HepG2 (cell line): ENCODE results near the gene ABHD10. TPM values are rescaled to one million over a fixed set of nuclear protein-coding genes. Genes with fewer than 3 reads are reported as not detected.

ENCODE experiments used
- AHR ChIP-seq: IDR thresholded peaks from 2 replicates; pipeline ENCODE4 v1.6.1; 2018; ENCODE audit warnings: missing genetic modification reagents, missing compliant biosample characterization
- CBX2 ChIP-seq, 2 experiments: fragments of 200-600 bp in 1 of 2; sonication (generic); formaldehyde crosslinking in 1 of 2; IDR thresholded peaks; 2 replicates each; pipeline versions ENCODE4 v1.7.0 to v1.8.1; 2018 to 2022; ENCODE audit warnings: low read depth in 2 of 2, low read length in 1 of 2, mild to moderate bottlenecking in 1 of 2, missing genetic modification reagents in 1 of 2
- EP300 ChIP-seq, 3 experiments: sonication (generic) in 1 of 3; formaldehyde crosslinking in 1 of 3; IDR thresholded peaks; 2 replicates each; pipeline versions ENCODE4 v1.5.1 to v1.6.1; 2011 to 2020; ENCODE audit warnings: low read depth in 2 of 3, low read length in 2 of 3, borderline replicate concordance in 1 of 3, improper control_type of control experiment in 1 of 3, mild to moderate bottlenecking in 1 of 3, missing genetic modification reagents in 1 of 3, moderate library complexity in 1 of 3
- HOXD1 ChIP-seq: sonication (generic); formaldehyde crosslinking; IDR thresholded peaks from 2 replicates; pipeline ENCODE4 v1.5.0; 2020; ENCODE audit warnings: missing genetic modification reagents
- JUN ChIP-seq: sonication (generic); formaldehyde crosslinking; IDR thresholded peaks from 2 replicates; pipeline ENCODE4 v1.4.0; 2020; ENCODE audit warnings: mild to moderate bottlenecking, missing genetic modification reagents
- KDM5B ChIP-seq: sonication (generic); formaldehyde crosslinking; IDR thresholded peaks from 2 replicates; pipeline ENCODE4 v1.4.0; 2020; ENCODE audit warnings: missing genetic modification reagents, mild to moderate bottlenecking, borderline replicate concordance
- MAFG ChIP-seq: sonication (generic); formaldehyde crosslinking; IDR thresholded peaks from 2 replicates; pipeline ENCODE4 v1.5.1; 2020; ENCODE audit warnings: mild to moderate bottlenecking, missing genetic modification reagents
- MYNN ChIP-seq: sonication (generic); formaldehyde crosslinking; IDR thresholded peaks from 2 replicates; pipeline ENCODE4 v1.4.0; 2020; ENCODE audit warnings: mild to moderate bottlenecking, low read depth, missing genetic modification reagents
- NFYC ChIP-seq: IDR thresholded peaks from 2 replicates; pipeline ENCODE4 v1.6.1; 2016; ENCODE audit warnings: missing genetic modification reagents, missing compliant biosample characterization
- PHF8 ChIP-seq: sonication (generic); formaldehyde crosslinking; IDR thresholded peaks from 2 replicates; pipeline ENCODE4 v1.5.0; 2020; ENCODE audit warnings: missing genetic modification reagents
- SRSF1 ChIP-seq: fragments of 200-400 bp; formaldehyde crosslinking; optimal IDR thresholded peaks from 2 replicates; pipeline ENCODE3; 2017; ENCODE audit warnings: mild to moderate bottlenecking, low read depth, low read length, moderate library complexity
- ZMYM3 ChIP-seq: sonication (generic); formaldehyde crosslinking; IDR thresholded peaks from 2 replicates; pipeline ENCODE4 v1.5.1; 2020; ENCODE audit warnings: mild to moderate bottlenecking, missing genetic modification reagents
- ZNF737 ChIP-seq: sonication (generic); formaldehyde crosslinking; IDR thresholded peaks from 2 replicates; pipeline ENCODE4 v1.5.0; 2020; ENCODE audit warnings: missing genetic modification reagents, mild to moderate bottlenecking, borderline replicate concordance
- ZNF746 ChIP-seq: sonication (generic); formaldehyde crosslinking; IDR thresholded peaks from 2 replicates; pipeline ENCODE4 v1.8.0; 2022; ENCODE audit warnings: mild to moderate bottlenecking, missing genetic modification reagents
- ZNF761 ChIP-seq: sonication (generic); formaldehyde crosslinking; conservative IDR thresholded peaks from 2 replicates; pipeline ENCODE4 v1.4.0; 2020; ENCODE audit warnings: mild to moderate bottlenecking, missing genetic modification reagents
- ZNF780A ChIP-seq: sonication (generic); formaldehyde crosslinking; IDR thresholded peaks from 2 replicates; pipeline ENCODE4 v1.8.0; 2022; ENCODE audit warnings: mild to moderate bottlenecking, missing genetic modification reagents, moderate library complexity
- ZNF792 ChIP-seq: IDR thresholded peaks from 2 replicates; pipeline ENCODE4 v1.6.1; 2016
- polyA plus RNA-seq, 8 experiments: library from polyadenylated mRNA; depleted of rRNA in 3 of 8; stranded (reverse) in 7 of 8; unstranded in 1 of 8; fragments of >200 nt; fragmentation: Illumina TruSeq in 4 of 8; extraction: Trizol in 4 of 8; gene quantifications; 2 replicates each; pipeline versions ENCODE4 v1.2.1 to v1.2.3, GENCODE V29; 2011 to 2016; ENCODE audit warnings: low read depth in 4 of 8, missing spikeins in 1 of 8, mixed read lengths in 1 of 8; ENCODE audit not compliant: insufficient read depth in 1 of 8
- total RNA-seq, 5 experiments: library from RNA; depleted of rRNA; stranded (reverse); fragments of >200 nt; fragmentation: Illumina TruSeq; extraction: Trizol; gene quantifications; 2 replicates each; pipeline ENCODE4 v1.2.3, GENCODE V29; 2016; ENCODE audit warnings: low read depth in 1 of 5
- TF ChIP-seq, protein P1 (sequence below): IDR thresholded peaks from 2 replicates; pipeline ENCODE4 v1.6.1; 2018; ENCODE audit warnings: missing genetic modification reagents, mild to moderate bottlenecking, missing compliant biosample characterization
- TF ChIP-seq, protein P2 (sequence below): sonication (generic); formaldehyde crosslinking; IDR thresholded peaks from 2 replicates; pipeline ENCODE4 v1.4.0; 2020; ENCODE audit warnings: mild to moderate bottlenecking, missing genetic modification reagents
- TF ChIP-seq, protein P3 (sequence below): sonication (generic); formaldehyde crosslinking; IDR thresholded peaks from 2 replicates; pipeline ENCODE4 v1.4.0; 2020; ENCODE audit warnings: missing genetic modification reagents, mild to moderate bottlenecking, borderline replicate concordance
- TF ChIP-seq, protein P4 (sequence below): sonication (generic); formaldehyde crosslinking; IDR thresholded peaks from 2 replicates; pipeline ENCODE4 v1.4.0; 2020; ENCODE audit warnings: mild to moderate bottlenecking, missing genetic modification reagents, borderline replicate concordance

The ABHD10 gene
- total and polyA plus RNA-seq, 2 of the 13 experiments (the other 11 are each of a cell fraction or from before 2014, with no cell fraction given): 22.8 to 50.2 TPM

DNA sequence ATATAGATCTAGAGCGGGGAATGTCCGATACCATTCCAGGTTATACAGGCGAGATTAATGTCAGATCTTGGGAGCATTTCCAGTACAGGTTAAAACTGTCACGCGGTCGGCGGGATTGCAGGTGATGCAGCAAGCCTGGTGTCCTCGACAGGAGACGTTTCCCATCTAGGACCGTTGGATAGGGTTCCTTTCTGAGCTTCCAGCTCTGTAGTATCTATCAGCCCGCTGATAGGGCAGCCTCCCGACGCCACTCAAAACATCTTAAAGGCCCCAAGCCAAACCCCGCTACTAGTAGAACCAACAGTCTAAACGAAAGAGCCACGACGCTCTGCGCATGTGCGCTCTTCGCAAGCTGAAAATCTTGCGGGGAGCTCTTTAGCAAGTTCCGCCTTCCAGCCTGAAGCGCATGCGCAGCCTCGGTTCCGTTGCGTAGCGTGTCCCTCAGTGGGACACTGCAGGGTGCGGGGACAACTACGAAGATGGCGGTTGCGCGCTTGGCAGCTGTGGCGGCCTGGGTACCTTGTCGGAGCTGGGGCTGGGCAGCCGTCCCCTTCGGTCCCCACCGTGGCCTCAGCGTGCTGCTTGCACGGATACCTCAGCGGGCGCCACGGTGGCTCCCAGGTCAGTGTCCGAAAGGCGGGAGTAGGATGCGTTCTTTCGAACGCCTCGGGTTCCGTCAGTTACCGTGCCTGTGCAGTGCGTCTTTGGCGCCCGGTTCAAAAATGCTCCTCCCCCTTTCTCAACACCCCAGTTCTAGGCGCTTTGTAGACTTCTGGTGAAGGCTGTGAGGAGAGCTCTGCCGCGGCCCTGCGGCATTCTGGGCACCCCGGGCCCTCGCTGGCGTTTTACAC, at the start of gene ABHD10 (continued):
- TF ChIP-seq, protein P1, sequence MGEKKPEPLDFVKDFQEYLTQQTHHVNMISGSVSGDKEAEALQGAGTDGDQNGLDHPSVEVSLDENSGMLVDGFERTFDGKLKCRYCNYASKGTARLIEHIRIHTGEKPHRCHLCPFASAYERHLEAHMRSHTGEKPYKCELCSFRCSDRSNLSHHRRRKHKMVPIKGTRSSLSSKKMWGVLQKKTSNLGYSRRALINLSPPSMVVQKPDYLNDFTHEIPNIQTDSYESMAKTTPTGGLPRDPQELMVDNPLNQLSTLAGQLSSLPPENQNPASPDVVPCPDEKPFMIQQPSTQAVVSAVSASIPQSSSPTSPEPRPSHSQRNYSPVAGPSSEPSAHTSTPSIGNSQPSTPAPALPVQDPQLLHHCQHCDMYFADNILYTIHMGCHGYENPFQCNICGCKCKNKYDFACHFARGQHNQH (CRISPR knock-in tag): peak; percentile 74
- TF ChIP-seq ZNF737 (no peak), KDM5B (peak; percentile 86; the same call in 1 of the 2 replicates), ZNF761 (peak; percentile 60; the same call in 1 of the 2 replicates), ZMYM3 (peak; percentile 29; the same call in 1 of the 2 replicates), ZNF746 (CRISPR knock-in tag) (peak; percentile 60; the same call in 1 of the 2 replicates), ZNF780A (CRISPR knock-in tag) (0 out of 2 replicates have a peak, but pooled peaks have one; percentile 46), CBX2 (IDR thresholded peaks at IDR 0.05; ENCODE audit: low read depth, low read length) (no peak), CBX2 (CRISPR knock-in tag; IDR thresholded peaks at IDR 0.05; ENCODE audit: low read depth) (no peak), NFYC (CRISPR knock-in tag) (no peak; the same call in 1 of the 2 replicates), MYNN (CRISPR knock-in tag) (peak; percentile 73; the same call in 1 of the 2 replicates), ZNF792 (CRISPR knock-in tag) (peak; percentile 62; the same call in 1 of the 2 replicates), EP300 (IDR thresholded peaks at IDR 0.05; ENCODE audit: low read depth in 2 of 2, low read length in 2 of 2) (no peak; a peak in 1 of 4 replicates), EP300 (CRISPR knock-in tag; IDR thresholded peaks at IDR 0.05; ENCODE audit: borderline replicate concordance) (no peak; the same call in 1 of the 2 replicates), AHR (CRISPR knock-in tag) (0 out of 2 replicates have a peak, but pooled peaks have one; percentile 60), SRSF1 (peak; percentile 91), MAFG (CRISPR knock-in tag) (no peak), HOXD1 (CRISPR knock-in tag) (0 out of 2 replicates have a peak, but pooled peaks have one; percentile 32), JUN (no peak), PHF8 (peak; percentile 96)
- TF ChIP-seq, protein P2, sequence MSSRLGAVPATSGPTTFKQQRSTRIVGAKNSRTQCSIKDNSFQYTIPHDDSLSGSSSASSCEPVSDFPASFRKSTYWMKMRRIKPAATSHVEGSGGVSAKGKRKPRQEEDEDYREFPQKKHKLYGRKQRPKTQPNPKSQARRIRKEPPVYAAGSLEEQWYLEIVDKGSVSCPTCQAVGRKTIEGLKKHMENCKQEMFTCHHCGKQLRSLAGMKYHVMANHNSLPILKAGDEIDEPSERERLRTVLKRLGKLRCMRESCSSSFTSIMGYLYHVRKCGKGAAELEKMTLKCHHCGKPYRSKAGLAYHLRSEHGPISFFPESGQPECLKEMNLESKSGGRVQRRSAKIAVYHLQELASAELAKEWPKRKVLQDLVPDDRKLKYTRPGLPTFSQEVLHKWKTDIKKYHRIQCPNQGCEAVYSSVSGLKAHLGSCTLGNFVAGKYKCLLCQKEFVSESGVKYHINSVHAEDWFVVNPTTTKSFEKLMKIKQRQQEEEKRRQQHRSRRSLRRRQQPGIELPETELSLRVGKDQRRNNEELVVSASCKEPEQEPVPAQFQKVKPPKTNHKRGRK (CRISPR knock-in tag): peak; percentile 66; the same call in 1 of the 2 replicates
- TF ChIP-seq, protein P3, sequence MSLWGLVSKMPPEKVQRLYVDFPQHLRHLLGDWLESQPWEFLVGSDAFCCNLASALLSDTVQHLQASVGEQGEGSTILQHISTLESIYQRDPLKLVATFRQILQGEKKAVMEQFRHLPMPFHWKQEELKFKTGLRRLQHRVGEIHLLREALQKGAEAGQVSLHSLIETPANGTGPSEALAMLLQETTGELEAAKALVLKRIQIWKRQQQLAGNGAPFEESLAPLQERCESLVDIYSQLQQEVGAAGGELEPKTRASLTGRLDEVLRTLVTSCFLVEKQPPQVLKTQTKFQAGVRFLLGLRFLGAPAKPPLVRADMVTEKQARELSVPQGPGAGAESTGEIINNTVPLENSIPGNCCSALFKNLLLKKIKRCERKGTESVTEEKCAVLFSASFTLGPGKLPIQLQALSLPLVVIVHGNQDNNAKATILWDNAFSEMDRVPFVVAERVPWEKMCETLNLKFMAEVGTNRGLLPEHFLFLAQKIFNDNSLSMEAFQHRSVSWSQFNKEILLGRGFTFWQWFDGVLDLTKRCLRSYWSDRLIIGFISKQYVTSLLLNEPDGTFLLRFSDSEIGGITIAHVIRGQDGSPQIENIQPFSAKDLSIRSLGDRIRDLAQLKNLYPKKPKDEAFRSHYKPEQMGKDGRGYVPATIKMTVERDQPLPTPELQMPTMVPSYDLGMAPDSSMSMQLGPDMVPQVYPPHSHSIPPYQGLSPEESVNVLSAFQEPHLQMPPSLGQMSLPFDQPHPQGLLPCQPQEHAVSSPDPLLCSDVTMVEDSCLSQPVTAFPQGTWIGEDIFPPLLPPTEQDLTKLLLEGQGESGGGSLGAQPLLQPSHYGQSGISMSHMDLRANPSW (CRISPR knock-in tag): no peak
- TF ChIP-seq, protein P4, sequence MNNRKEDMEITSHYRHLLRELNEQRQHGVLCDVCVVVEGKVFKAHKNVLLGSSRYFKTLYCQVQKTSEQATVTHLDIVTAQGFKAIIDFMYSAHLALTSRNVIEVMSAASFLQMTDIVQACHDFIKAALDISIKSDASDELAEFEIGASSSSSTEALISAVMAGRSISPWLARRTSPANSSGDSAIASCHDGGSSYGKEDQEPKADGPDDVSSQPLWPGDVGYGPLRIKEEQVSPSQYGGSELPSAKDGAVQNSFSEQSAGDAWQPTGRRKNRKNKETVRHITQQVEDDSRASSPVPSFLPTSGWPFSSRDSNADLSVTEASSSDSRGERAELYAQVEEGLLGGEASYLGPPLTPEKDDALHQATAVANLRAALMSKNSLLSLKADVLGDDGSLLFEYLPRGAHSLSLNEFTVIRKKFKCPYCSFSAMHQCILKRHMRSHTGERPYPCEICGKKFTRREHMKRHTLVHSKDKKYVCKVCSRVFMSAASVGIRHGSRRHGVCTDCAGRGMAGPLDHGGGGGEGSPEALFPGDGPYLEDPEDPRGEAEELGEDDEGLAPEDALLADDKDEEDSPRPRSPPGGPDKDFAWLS (CRISPR knock-in tag): no peak
